Retinal pigment epithelial cell (primary cell): ENCODE measurements around the gene DGAT2L6.

Experiments
- DNase-seq: peaks from one replicate; pipeline ENCODE4 v3.0.0-alpha.2; 2010; ENCODE audit warnings: low read depth
- H3K4me3 ChIP-seq: 2 replicates; pipeline ENCODE4 v1.5.1; 2011; ENCODE audit warnings: mild to moderate bottlenecking, low read length, control low read depth, moderate library complexity
- TF ChIP-seq, protein P1 (sequence below): conservative IDR thresholded peaks from 2 replicates; pipeline ENCODE4 v1.5.1; 2011; ENCODE audit warnings: low read depth, low read length, control low read depth, inconsistent platforms

Gene DGAT2L6

DNA sequence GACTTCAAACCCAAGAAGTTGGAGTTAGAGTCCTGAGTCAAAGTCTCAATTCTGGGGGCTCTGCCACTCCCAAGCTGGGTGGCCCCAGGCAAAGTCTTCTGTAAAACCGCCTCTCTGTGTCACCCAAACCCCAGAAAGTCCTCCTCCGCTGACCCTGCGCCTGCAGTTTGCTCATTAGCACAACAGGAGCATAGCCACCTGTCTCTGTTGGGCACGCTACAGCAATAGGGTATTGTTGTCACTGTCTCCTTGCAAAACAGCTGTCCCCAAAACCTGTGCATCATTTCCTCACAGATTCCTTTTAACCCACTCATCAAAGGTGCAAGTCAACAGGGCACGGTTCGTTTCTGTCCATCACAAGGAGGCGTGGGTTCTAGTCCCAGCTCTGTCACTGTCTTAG lies 8.0 kb upstream of the DGAT2L6 start:
- TF ChIP-seq, protein P1, sequence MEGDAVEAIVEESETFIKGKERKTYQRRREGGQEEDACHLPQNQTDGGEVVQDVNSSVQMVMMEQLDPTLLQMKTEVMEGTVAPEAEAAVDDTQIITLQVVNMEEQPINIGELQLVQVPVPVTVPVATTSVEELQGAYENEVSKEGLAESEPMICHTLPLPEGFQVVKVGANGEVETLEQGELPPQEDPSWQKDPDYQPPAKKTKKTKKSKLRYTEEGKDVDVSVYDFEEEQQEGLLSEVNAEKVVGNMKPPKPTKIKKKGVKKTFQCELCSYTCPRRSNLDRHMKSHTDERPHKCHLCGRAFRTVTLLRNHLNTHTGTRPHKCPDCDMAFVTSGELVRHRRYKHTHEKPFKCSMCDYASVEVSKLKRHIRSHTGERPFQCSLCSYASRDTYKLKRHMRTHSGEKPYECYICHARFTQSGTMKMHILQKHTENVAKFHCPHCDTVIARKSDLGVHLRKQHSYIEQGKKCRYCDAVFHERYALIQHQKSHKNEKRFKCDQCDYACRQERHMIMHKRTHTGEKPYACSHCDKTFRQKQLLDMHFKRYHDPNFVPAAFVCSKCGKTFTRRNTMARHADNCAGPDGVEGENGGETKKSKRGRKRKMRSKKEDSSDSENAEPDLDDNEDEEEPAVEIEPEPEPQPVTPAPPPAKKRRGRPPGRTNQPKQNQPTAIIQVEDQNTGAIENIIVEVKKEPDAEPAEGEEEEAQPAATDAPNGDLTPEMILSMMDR: no peak
- H3K4me3 ChIP-seq: no peak overlapping the region
- DNase-seq: no peak

- H3K4me3 ChIP-seq: no peak overlapping the region
- DNase-seq: no peak
- TF ChIP-seq, protein P1: no peak
These were observed 5.7 kb upstream of the DGAT2L6 start for GRCh38 chrX:70171624-70172023.

DNA sequence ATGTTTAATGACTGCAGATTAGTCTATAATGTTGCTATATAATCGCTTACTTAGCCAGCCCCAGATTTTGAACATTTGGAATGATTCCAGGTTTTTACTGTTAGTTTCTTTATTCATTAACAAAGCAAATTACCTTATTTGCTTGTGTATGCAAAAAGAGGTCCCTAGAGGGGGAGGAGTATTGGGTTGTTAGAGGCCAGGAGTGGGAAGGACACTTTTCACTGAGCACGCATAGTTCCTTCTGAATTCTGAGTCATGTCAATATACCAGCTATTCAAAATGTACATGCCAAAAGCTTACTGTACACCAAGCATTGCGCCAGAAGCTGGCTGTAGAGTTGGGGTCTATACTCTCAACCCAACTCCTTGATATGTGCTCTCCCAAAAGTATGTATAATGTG lies 5.1 kb upstream of the DGAT2L6 start:
- no peak for DNase-seq
- no peak overlapping the region for H3K4me3 ChIP-seq
- TF ChIP-seq, protein P1: no peak

- TF ChIP-seq, protein P1: no peak
These were observed 4.3 kb upstream of the DGAT2L6 start for GRCh38 chrX:70172964-70173363.

GRCh38 chrX:70174754-70175153 lies 2.5 kb upstream of the DGAT2L6 start:
- H3K4me3 ChIP-seq: no peak overlapping the region
- TF ChIP-seq, protein P1: no peak
- DNase-seq: no peak

More at GRCh38 chrX:70172964-70173363, 4.3 kb upstream of the DGAT2L6 start:
- no peak for DNase-seq
- H3K4me3 ChIP-seq: no peak overlapping the region

DNA sequence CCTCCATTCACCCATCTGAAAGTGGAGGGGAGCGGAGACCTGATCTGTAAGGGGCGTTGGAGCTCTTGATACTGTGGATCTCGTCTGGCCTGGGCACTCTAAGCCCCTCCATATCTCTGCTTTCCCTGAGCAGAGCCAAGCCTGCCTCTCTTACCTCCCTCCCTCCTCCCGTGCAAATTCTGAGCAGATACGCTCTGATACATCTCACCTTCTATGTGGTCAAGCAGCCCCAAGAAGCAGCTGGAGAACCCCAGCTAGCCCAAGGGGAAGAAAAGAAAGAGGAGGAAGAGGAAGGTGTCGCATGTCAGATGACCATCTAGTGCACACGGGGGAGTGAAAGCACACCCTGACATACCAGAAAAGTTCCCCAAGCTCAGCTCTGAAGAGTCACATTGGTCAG lies 1.9 kb upstream of the DGAT2L6 start:
- H3K4me3 ChIP-seq: no peak overlapping the region
- TF ChIP-seq, protein P1: no peak
- no peak for DNase-seq

GRCh38 chrX:70183091-70183490 lies 5.8 kb downstream of the DGAT2L6 start:
- no peak for DNase-seq

More at GRCh38 chrX:70183091-70183490, 5.8 kb downstream of the DGAT2L6 start:
- H3K4me3 ChIP-seq: no peak overlapping the region
- TF ChIP-seq, protein P1: no peak
